Measurements from ENCODE around the gene PDK1. TPM values are rescaled to one million over a fixed set of nuclear protein-coding genes. Genes with fewer than 3 reads are reported as not detected.

Gene PDK1
- total and polyA plus RNA-seq, 2 experiments from 2014 or later, result 25.6 to 42.0 TPM

- TF ChIP-seq, protein P1, sequence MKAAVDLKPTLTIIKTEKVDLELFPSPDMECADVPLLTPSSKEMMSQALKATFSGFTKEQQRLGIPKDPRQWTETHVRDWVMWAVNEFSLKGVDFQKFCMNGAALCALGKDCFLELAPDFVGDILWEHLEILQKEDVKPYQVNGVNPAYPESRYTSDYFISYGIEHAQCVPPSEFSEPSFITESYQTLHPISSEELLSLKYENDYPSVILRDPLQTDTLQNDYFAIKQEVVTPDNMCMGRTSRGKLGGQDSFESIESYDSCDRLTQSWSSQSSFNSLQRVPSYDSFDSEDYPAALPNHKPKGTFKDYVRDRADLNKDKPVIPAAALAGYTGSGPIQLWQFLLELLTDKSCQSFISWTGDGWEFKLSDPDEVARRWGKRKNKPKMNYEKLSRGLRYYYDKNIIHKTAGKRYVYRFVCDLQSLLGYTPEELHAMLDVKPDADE (IDR thresholded peaks at IDR 0.05), result no peak
- TF ChIP-seq POLR2AphosphoS5 (IDR thresholded peaks at IDR 0.05; ENCODE audit: low read depth) (no peak), REST (IDR thresholded peaks at IDR 0.05; ENCODE audit: unreplicated experiment) (no peak), STAT1 (IDR thresholded peaks at IDR 0.05; ENCODE audit: unreplicated experiment) (no peak), EZH2 (IDR thresholded peaks at IDR 0.05; ENCODE audit: low read depth, unreplicated experiment) (no peak), JUNB (IDR thresholded peaks at IDR 0.05; ENCODE audit: unreplicated experiment) (no peak), EZH2phosphoT487 (IDR thresholded peaks at IDR 0.05; ENCODE audit: unreplicated experiment) (no peak)
These were observed 39.6 kb upstream of the PDK1 start (continued) for GRCh38 chr2:172516299-172516698.

DNA sequence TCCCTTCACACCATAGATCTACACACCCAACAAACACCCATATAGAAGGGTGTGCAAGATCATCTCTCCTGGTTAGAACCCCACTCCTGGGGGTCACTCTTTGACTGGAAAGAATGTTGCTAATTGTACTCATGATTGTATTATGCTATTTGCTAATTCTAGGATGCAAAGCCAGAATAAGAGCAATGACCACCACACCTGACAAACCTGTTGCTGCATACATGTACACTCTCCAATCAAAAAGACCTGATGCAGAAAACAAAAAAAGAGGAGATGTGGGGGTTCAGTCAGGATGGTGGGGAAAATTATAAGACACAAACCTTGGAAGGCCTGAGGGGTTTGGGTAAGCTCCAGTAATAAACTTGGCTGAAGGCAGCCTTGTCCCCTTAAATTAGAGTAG, 36.9 kb upstream of the PDK1 start:
- H3K9me3 Mint-ChIP-seq, result peaks cover 56% of the 10 kb centered on the region
- Histone ChIP-seq H3K36me3 (ENCODE audit: insufficient read depth) (no peaks in the 10 kb centered on the region; the same call in 1 of the 2 replicates), H3K4me2 (no peak overlapping the region), H3K27me3 (ENCODE audit: insufficient read depth) (no peaks in the 10 kb centered on the region), H3F3A (replicated peaks; ENCODE audit: low read depth) (no peaks in the 10 kb centered on the region), H3K27ac (ENCODE audit: low read depth) (no peak overlapping the region), H3K9me2 (ENCODE audit: insufficient read depth) (peaks cover 7% of the 10 kb centered on the region; the same call in 1 of the 2 replicates), H3K79me2 (replicated peaks; ENCODE audit: insufficient read depth) (no peaks in the 10 kb centered on the region), H4K20me1 (replicated peaks; ENCODE audit: insufficient read depth) (no peaks in the 10 kb centered on the region), H3K4me1 (ENCODE audit: insufficient read depth) (no peaks in the 10 kb centered on the region), H3K4me3 (no peak overlapping the region), H2AFZ (no peak overlapping the region)
- peaks cover 4% of the 10 kb centered on the region for H3K27me3 Mint-ChIP-seq (ENCODE audit: insufficient read depth, low read depth, poor library complexity)
- H3K4me1 Mint-ChIP-seq, result no peaks in the 10 kb centered on the region
- ATAC-seq (no peak), DNase-seq (ENCODE audit: low spot score) (no peak)
- H3K4me3 Mint-ChIP-seq, result no peak overlapping the region
- no peak for TF ChIP-seq EZH2 (IDR thresholded peaks at IDR 0.05; ENCODE audit: low read depth, unreplicated experiment)
- no peak for TF ChIP-seq ZNF331 (CRISPR knock-in tag; IDR thresholded peaks at IDR 0.05; ENCODE audit: low read depth)
- TF ChIP-seq CREB1 (CRISPR knock-in tag; IDR thresholded peaks at IDR 0.05; ENCODE audit: low read depth), result no peak
- TF ChIP-seq STAT1 (IDR thresholded peaks at IDR 0.05; ENCODE audit: unreplicated experiment), result no peak
- no peak for TF ChIP-seq NANOG (IDR thresholded peaks at IDR 0.05; ENCODE audit: borderline replicate concordance)
- TF ChIP-seq, protein P1 (IDR thresholded peaks at IDR 0.05), result no peak
- no peak for TF ChIP-seq REST (IDR thresholded peaks at IDR 0.05; ENCODE audit: unreplicated experiment)
- TF ChIP-seq POLR2AphosphoS5 (IDR thresholded peaks at IDR 0.05; ENCODE audit: low read depth), result no peak
- peaks cover 47% of the 10 kb centered on the region for H3K36me3 Mint-ChIP-seq (ENCODE audit: low read depth)
- no peak overlapping the region for H3K27ac Mint-ChIP-seq
